GM12878 (cell line): ENCODE results near the gene SEMA3C. TPM values are rescaled to one million over a fixed set of nuclear protein-coding genes. Genes with fewer than 3 reads are reported as not detected.

Experiments
- ATAC-seq: fragments of 200-7000 bp; cut with Tn5 transposase; 3 replicates; pipeline ENCODE4 v1.9.1; 2020; ENCODE audit warnings: mild to moderate bottlenecking, moderate library complexity
- BruUV-seq: library from RNA; stranded (reverse); fragments of 400-500 nt; replicated peaks from 2 replicates; lab custom pipeline; 2021; lab: Mats Ljungman, UMichigan
- CTCF ChIA-PET: fragments of 300-600 bp; sonication (Branson Sonifier 250); formaldehyde crosslinking; extraction: SDS; loops from one replicate; lab custom pipeline; 2021; ENCODE audit warnings: inconsistent platforms; lab: Yijun Ruan, JAX
- POLR2A ChIA-PET: fragments of 350-600 bp; formaldehyde crosslinking; extraction: SDS; loops from one replicate; lab custom pipeline; 2021; ENCODE audit warnings: inconsistent platforms; lab: Charles Lee
- RAD21 ChIA-PET: fragments of 300-600 bp; sonication (Branson Sonifier 250); formaldehyde crosslinking; loops from one replicate; lab custom pipeline; 2023; ENCODE audit warnings: antibody characterized with exemption; ENCODE audit not compliant: unreplicated experiment; lab: Charles Lee
- SMC1A ChIA-PET: fragments of 300-600 bp; sonication (Branson Sonifier 250); formaldehyde crosslinking; loops from one replicate; lab custom pipeline; 2023; ENCODE audit not compliant: unreplicated experiment, uncharacterized antibody; lab: Charles Lee
- DNase-seq: peaks from one replicate; pipeline ENCODE4 v3.0.0-alpha.2; 2011; ENCODE audit warnings: low read depth, low spot score
- FAIRE-seq: peaks from 3 replicates; lab custom pipeline; 2011; peaks lifted over from hg19 to GRCh38; lab: Jason Lieb, UNC
- H2AFZ ChIP-seq: 2 replicates; pipeline ENCODE4 v1.6.0; 2011; ENCODE audit warnings: low read depth, low read length, control low read depth; ENCODE audit not compliant: control insufficient read depth
- H3K27ac ChIP-seq: 2 replicates; pipeline ENCODE4 v1.5.1; 2011; ENCODE audit warnings: control low read depth; ENCODE audit not compliant: control insufficient read depth, insufficient read depth
- H3K27me3 ChIP-seq, 2 experiments: replicated peaks in 1 of 2; 2 replicates each; pipeline versions ENCODE4 v1.6.0 to v1.6.1; 2011; ENCODE audit warnings: low read length in 1 of 2; ENCODE audit not compliant: control insufficient read depth in 2 of 2, insufficient read depth in 2 of 2
- H3K36me3 ChIP-seq, 2 experiments: 2 replicates each; pipeline ENCODE4 v1.5.1; 2011; ENCODE audit warnings: low read length in 1 of 2; ENCODE audit not compliant: control insufficient read depth in 2 of 2, insufficient read depth in 2 of 2
- H3K4me1 ChIP-seq: 2 replicates; pipeline ENCODE4 v1.6.1; 2011; ENCODE audit warnings: mild to moderate bottlenecking, low read length, moderate library complexity, mixed read lengths; ENCODE audit not compliant: control insufficient read depth, insufficient read depth
- H3K4me2 ChIP-seq: 2 replicates; pipeline ENCODE4 v1.6.0; 2011; ENCODE audit warnings: control low read depth; ENCODE audit not compliant: control insufficient read depth, insufficient read depth
- H3K4me3 ChIP-seq: fragments of 200-600 bp; sonication (generic); 2 replicates; pipeline ENCODE4 v1.5.1; 2016
- H3K79me2 ChIP-seq: 2 replicates; pipeline ENCODE4 v1.6.0; 2011; ENCODE audit warnings: low read length; ENCODE audit not compliant: control insufficient read depth, insufficient read depth
- H3K9ac ChIP-seq: 2 replicates; pipeline ENCODE4 v1.8.0; 2011; ENCODE audit warnings: low read length, control low read depth, mixed read lengths; ENCODE audit not compliant: control insufficient read depth, insufficient read depth
- H3K9me3 ChIP-seq: replicated peaks from 3 replicates; pipeline ENCODE4 v1.5.1; 2011; ENCODE audit warnings: mild to moderate bottlenecking, low read length; ENCODE audit not compliant: control insufficient read depth, insufficient read depth
- H4K20me1 ChIP-seq: 2 replicates; pipeline ENCODE4 v1.6.0; 2011; ENCODE audit not compliant: control insufficient read depth, insufficient read depth
- CREM ChIP-seq: IDR thresholded peaks from 2 replicates; pipeline ENCODE4 v1.6.1; 2014; ENCODE audit warnings: antibody characterized with exemption, low read depth
- CTCF ChIP-seq, 3 experiments: IDR thresholded peaks in 2 of 3; conservative IDR thresholded peaks in 1 of 3; 2 replicates each; pipeline ENCODE4 v1.5.1; 2011; ENCODE audit warnings: low read depth in 3 of 3, low read length in 3 of 3, mild to moderate bottlenecking in 3 of 3, control low read depth in 2 of 3, moderate library complexity in 2 of 3, inconsistent platforms in 1 of 3, mixed read lengths in 1 of 3; ENCODE audit not compliant: control insufficient read depth in 2 of 3, insufficient read depth in 1 of 3; ENCODE audit errors: extremely low read depth in 1 of 3
- ELK1 ChIP-seq: IDR thresholded peaks from 2 replicates; pipeline ENCODE4 v1.6.1; 2012; ENCODE audit warnings: low read depth, low read length, improper control_type of control experiment
- HDAC2 ChIP-seq: fragments of 200-600 bp; sonication (generic); IDR thresholded peaks from 2 replicates; pipeline ENCODE4 v1.6.1; 2017
- IKZF1 ChIP-seq: fragments of 450-650 bp; conservative IDR thresholded peaks from 2 replicates; pipeline ENCODE4 v1.6.1; 2017; ENCODE audit warnings: antibody characterized with exemption, mild to moderate bottlenecking
- JUND ChIP-seq: IDR thresholded peaks from 2 replicates; pipeline ENCODE4 v1.6.1; 2012; ENCODE audit warnings: low read depth, mild to moderate bottlenecking, low read length, improper control_type of control experiment, moderate library complexity
- MXI1 ChIP-seq: fragments of 150-350 bp; IDR thresholded peaks from 2 replicates; pipeline ENCODE4 v1.6.1; 2011; ENCODE audit warnings: low read depth, mild to moderate bottlenecking, inconsistent platforms, low read length, improper control_type of control experiment
- MYB ChIP-seq: fragments of 150-350 bp; IDR thresholded peaks from 2 replicates; pipeline ENCODE4 v1.6.1; 2014; ENCODE audit warnings: mild to moderate bottlenecking, low read depth, low read length, borderline replicate concordance
- RB1 ChIP-seq: fragments of 450-650 bp; formaldehyde crosslinking; IDR thresholded peaks from 2 replicates; pipeline ENCODE4 v1.6.1; 2017; ENCODE audit warnings: mild to moderate bottlenecking, borderline replicate concordance
- RELA ChIP-seq: fragments of 450-650 bp; IDR thresholded peaks from 2 replicates; pipeline ENCODE4 v1.8.0; 2014; ENCODE audit warnings: borderline replicate concordance; ENCODE audit not compliant: partially characterized antibody
- RFX5 ChIP-seq: IDR thresholded peaks from 2 replicates; pipeline ENCODE4 v1.6.1; 2011; ENCODE audit warnings: low read depth, low read length, improper control_type of control experiment
- SMAD5 ChIP-seq: IDR thresholded peaks from 2 replicates; pipeline ENCODE4 v1.6.1; 2016; ENCODE audit warnings: antibody characterized with exemption, low read depth
- SP1 ChIP-seq: IDR thresholded peaks from one replicate; pipeline ENCODE4 v1.6.1; 2011; ENCODE audit warnings: low read depth, low read length
- SREBF1 ChIP-seq: IDR thresholded peaks from 2 replicates; pipeline ENCODE4 v1.6.1; 2012; ENCODE audit warnings: mild to moderate bottlenecking, low read length
- TCF3 ChIP-seq: IDR thresholded peaks from 2 replicates; pipeline ENCODE4 v1.6.1; 2012; ENCODE audit warnings: low read depth, mild to moderate bottlenecking, low read length, borderline replicate concordance; ENCODE audit not compliant: insufficient read depth
- WRNIP1 ChIP-seq: IDR thresholded peaks from 2 replicates; pipeline ENCODE4 v1.6.1; 2011; ENCODE audit warnings: low read depth, low read length, improper control_type of control experiment, borderline replicate concordance
- ZBED1 ChIP-seq: IDR thresholded peaks from 2 replicates; pipeline ENCODE4 v1.6.1; 2016; ENCODE audit warnings: borderline replicate concordance
- WGBS: methylation state at CpG from one replicate; pipeline ENCODE4 v1.1.6; 2016; ENCODE audit warnings: low lambda C conversion rate; ENCODE audit not compliant: insufficient replicate concordance, insufficient coverage; ENCODE audit errors: missing lambda C conversion rate; 5-methylcytosine and 5-hydroxymethylcytosine counted together
- in situ Hi-C: fragments of 300-500 bp; cut with MboI; formaldehyde crosslinking; loops from 9 replicates; pipeline ENCODE4 v1.14.3; 2018; ENCODE audit warnings: mixed read lengths
- intact Hi-C: fragments of 100-400 bp; cut with micrococcal nuclease; formaldehyde crosslinking; loops from one replicate; pipeline ENCODE4 v1.14.2; 2022; ENCODE audit not compliant: unreplicated experiment
- polyA plus RNA-seq, 11 experiments: library from polyadenylated mRNA; depleted of rRNA in 4 of 11; unstranded in 6 of 11; stranded (reverse) in 5 of 11; fragments of >200 nt; fragmentation: Nextera tagmentation in 4 of 11; fragmentation: Illumina TruSeq in 1 of 11; extraction: Ambion mirVana in 4 of 11; extraction: Trizol in 1 of 11; gene quantifications; 1 replicate in 1 of 11; 2 replicates in 10 of 11; pipeline versions ENCODE4 v1.2.1 to v1.2.3, GENCODE V29; 2011 to 2016; ENCODE audit warnings: inconsistent platforms in 2 of 11, missing spikeins in 2 of 11, low read depth in 1 of 11
- total RNA-seq, 4 experiments: library from RNA; depleted of rRNA in 3 of 4; stranded (reverse); fragments of >200 nt in 3 of 4; fragmentation: Illumina TruSeq in 1 of 4; extraction: Trizol in 1 of 4; gene quantifications; 2 replicates each; pipeline versions ENCODE4 v1.2.1 to v1.2.3, GENCODE V29; 2013 to 2021

The SEMA3C gene
- total and polyA plus RNA-seq, 10 of the 15 experiments (the other 5 are each of a cell fraction or from before 2014, with no cell fraction given): 0.01 to 0.41 (median 0.11) TPM; not detected in 6

GRCh38 chr7:80881351-80881900 lies 37.4 kb downstream of the SEMA3C start:
- no peak overlapping the region for H3K9ac ChIP-seq
- ATAC-seq (no peak), FAIRE-seq (no peak), DNase-seq (no peak)
- intact Hi-C loops (no loop called here), in situ Hi-C loops (no loop called here)
- no peak overlapping the region for H3K27ac ChIP-seq
- H3K36me3 ChIP-seq: no peaks in the 10 kb centered on the region
- TF ChIP-seq ELK1: no peak
- TF ChIP-seq SREBF1: no peak
- TF ChIP-seq HDAC2: no peak
- no peaks in the 10 kb centered on the region for H3K9me3 ChIP-seq
- H2AFZ ChIP-seq: no peak overlapping the region
- H3K79me2 ChIP-seq: no peaks in the 10 kb centered on the region
- no TSS peak for BruUV-seq
- POLR2A ChIA-PET: no interaction called here
- H3K4me1 ChIP-seq: no peaks in the 10 kb centered on the region
- H3K27me3 ChIP-seq: no peaks in the 10 kb centered on the region
- WGBS: 0% methylated on average over 1 of the region's 1 CpG
- no peak overlapping the region for H3K4me2 ChIP-seq
- H3K4me3 ChIP-seq: no peak overlapping the region
- H4K20me1 ChIP-seq: no peaks in the 10 kb centered on the region
- RAD21 ChIA-PET: no interaction called here
- SMC1A ChIA-PET: no interaction called here
- CTCF ChIA-PET: no interaction called here

GRCh38 chr7:80879849-80880248 lies 39.0 kb downstream of the SEMA3C start:
- in situ Hi-C loops: no loop called here
- no TSS peak for BruUV-seq
- ChIA-PET RAD21 (no interaction called here), CTCF (no interaction called here), SMC1A (interaction anchor here (1.0 kb wide), 1 partner anchor 13 kb away, joined by 3 read pairs; no protein-coding TSS in a partner anchor), POLR2A (no interaction called here)
- H3K9me3 ChIP-seq: no peaks in the 10 kb centered on the region
- H3K27ac ChIP-seq: no peak overlapping the region
- H2AFZ ChIP-seq: no peak overlapping the region
- intact Hi-C loops: no loop called here
- 1% methylated on average over 5 of the region's 5 CpGs for WGBS
- H3K4me3 ChIP-seq: no peak overlapping the region
- no peaks in the 10 kb centered on the region for H4K20me1 ChIP-seq
- H3K79me2 ChIP-seq: no peaks in the 10 kb centered on the region
- H3K36me3 ChIP-seq: no peaks in the 10 kb centered on the region
- no peaks in the 10 kb centered on the region for H3K27me3 ChIP-seq
- ATAC-seq (no peak), FAIRE-seq (no peak), DNase-seq (no peak)
- no peak overlapping the region for H3K9ac ChIP-seq
- H3K4me1 ChIP-seq: no peaks in the 10 kb centered on the region
- H3K4me2 ChIP-seq: no peak overlapping the region
- TF ChIP-seq ZBED1: no peak
- TF ChIP-seq RELA: no peak
- no peak for TF ChIP-seq RFX5
- no peak for TF ChIP-seq SMAD5
- no peak for TF ChIP-seq TCF3
- TF ChIP-seq CREM: no peak
- no peak for TF ChIP-seq IKZF1
- TF ChIP-seq JUND: no peak
- no peak for TF ChIP-seq MYB
- no peak for TF ChIP-seq RB1
- no peak for TF ChIP-seq SP1
- no peak for TF ChIP-seq WRNIP1
- TF ChIP-seq MXI1: no peak
- TF ChIP-seq CTCF (IDR thresholded peaks at IDR 0.05 in 2 of 3, conservative IDR thresholded peaks at IDR 0.05 in 1 of 3; ENCODE audit: control insufficient read depth in 2 of 3, extremely low read depth in 1 of 3, insufficient read depth in 1 of 3, low read depth in 3 of 3, low read length in 3 of 3): no peak
